ENCODE data around the gene NEMF.

NEMF gene

DNA sequence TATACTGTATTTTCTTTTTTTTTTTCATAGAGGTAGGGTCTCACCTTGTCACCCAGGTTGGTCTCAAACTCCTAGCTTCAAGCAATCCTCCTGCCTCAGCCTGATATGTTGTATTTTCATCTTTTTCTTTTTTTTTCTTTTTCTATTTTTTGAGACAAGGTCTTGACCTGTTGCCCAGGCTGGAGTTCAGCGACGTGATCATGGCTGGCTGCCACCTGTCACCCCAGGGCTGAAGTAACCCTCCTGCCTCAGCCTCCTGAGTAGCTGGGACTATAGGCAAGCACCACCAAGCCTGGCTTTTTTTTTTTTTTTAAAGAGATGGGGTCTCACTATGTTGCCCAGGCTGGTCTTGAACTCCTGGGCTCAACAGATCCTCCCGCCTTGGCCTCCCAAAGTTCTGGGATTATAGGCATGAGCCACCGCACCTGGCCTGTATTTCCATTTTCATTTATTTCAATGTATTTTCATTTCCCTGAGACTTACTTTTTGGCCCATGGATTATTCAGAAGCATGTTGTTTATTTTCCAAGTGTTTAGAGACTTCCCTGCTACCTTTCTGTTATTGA is 24.1 kb upstream of the NEMF start:
- TF ChIP-seq, protein P1, sequence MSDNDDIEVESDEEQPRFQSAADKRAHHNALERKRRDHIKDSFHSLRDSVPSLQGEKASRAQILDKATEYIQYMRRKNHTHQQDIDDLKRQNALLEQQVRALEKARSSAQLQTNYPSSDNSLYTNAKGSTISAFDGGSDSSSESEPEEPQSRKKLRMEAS (IDR thresholded peaks at IDR 0.05) = no peak
- TF ChIP-seq EP300 (IDR thresholded peaks at IDR 0.05; ENCODE audit: borderline replicate concordance) (no peak), TAF1 (IDR thresholded peaks at IDR 0.05; ENCODE audit: low read depth) (no peak), USF1 (IDR thresholded peaks at IDR 0.05) (no peak), CREB1 (IDR thresholded peaks at IDR 0.05; ENCODE audit: low read depth) (no peak), TCF12 (IDR thresholded peaks at IDR 0.05; ENCODE audit: low read depth) (no peak), RAD21 (IDR thresholded peaks at IDR 0.05; ENCODE audit: low read depth) (no peak), ZBTB7A (IDR thresholded peaks at IDR 0.05; ENCODE audit: low read depth) (no peak), EGR1 (IDR thresholded peaks at IDR 0.05) (no peak), TEAD4 (IDR thresholded peaks at IDR 0.05) (no peak), REST (IDR thresholded peaks at IDR 0.05; ENCODE audit: low read depth) (no peak), CEBPB (IDR thresholded peaks at IDR 0.05) (no peak)

- TF ChIP-seq, protein P1 (IDR thresholded peaks at IDR 0.05) = no peak
- no peak for TF ChIP-seq ZBTB7A (IDR thresholded peaks at IDR 0.05; ENCODE audit: low read depth)
- TF ChIP-seq FOXM1 (IDR thresholded peaks at IDR 0.05; ENCODE audit: borderline replicate concordance, low read depth) = no peak
- no peak for TF ChIP-seq TCF12 (IDR thresholded peaks at IDR 0.05; ENCODE audit: low read depth)
- peak; percentile 66 for TF ChIP-seq USF1 (IDR thresholded peaks at IDR 0.05)
- no peak for TF ChIP-seq TAF1 (IDR thresholded peaks at IDR 0.05; ENCODE audit: low read depth)
- TF ChIP-seq EGR1 (IDR thresholded peaks at IDR 0.05) = no peak
- no peak for TF ChIP-seq CREB1 (IDR thresholded peaks at IDR 0.05; ENCODE audit: low read depth)
- peak; percentile 87 for TF ChIP-seq CEBPB (IDR thresholded peaks at IDR 0.05)
- no peak for TF ChIP-seq REST (IDR thresholded peaks at IDR 0.05; ENCODE audit: low read depth)
- TF ChIP-seq NFIC (IDR thresholded peaks at IDR 0.05) = no peak
- TF ChIP-seq EP300 (IDR thresholded peaks at IDR 0.05; ENCODE audit: borderline replicate concordance) = no peak
- no peak for TF ChIP-seq YY1 (IDR thresholded peaks at IDR 0.05; ENCODE audit: low read depth)
- TF ChIP-seq TEAD4 (IDR thresholded peaks at IDR 0.05) = peak; percentile 33; the same call in 1 of the 2 replicates
- no peak for TF ChIP-seq RAD21 (IDR thresholded peaks at IDR 0.05; ENCODE audit: low read depth)
Observed at GRCh38 chr14:49875640-49876198, 23.1 kb upstream of the NEMF start.

- TF ChIP-seq REST (IDR thresholded peaks at IDR 0.05; ENCODE audit: low read depth) (no peak), TEAD4 (IDR thresholded peaks at IDR 0.05) (no peak), YY1 (IDR thresholded peaks at IDR 0.05; ENCODE audit: low read depth) (no peak), TCF12 (IDR thresholded peaks at IDR 0.05; ENCODE audit: low read depth) (no peak), TAF1 (IDR thresholded peaks at IDR 0.05; ENCODE audit: low read depth) (no peak), EGR1 (IDR thresholded peaks at IDR 0.05) (no peak), USF1 (IDR thresholded peaks at IDR 0.05) (no peak), CREB1 (IDR thresholded peaks at IDR 0.05; ENCODE audit: low read depth) (no peak), EP300 (IDR thresholded peaks at IDR 0.05; ENCODE audit: borderline replicate concordance) (no peak), CEBPB (IDR thresholded peaks at IDR 0.05) (no peak), ZBTB7A (IDR thresholded peaks at IDR 0.05; ENCODE audit: low read depth) (no peak)
Observed at GRCh38 chr14:49870908-49871307, 18.3 kb upstream of the NEMF start.

DNA sequence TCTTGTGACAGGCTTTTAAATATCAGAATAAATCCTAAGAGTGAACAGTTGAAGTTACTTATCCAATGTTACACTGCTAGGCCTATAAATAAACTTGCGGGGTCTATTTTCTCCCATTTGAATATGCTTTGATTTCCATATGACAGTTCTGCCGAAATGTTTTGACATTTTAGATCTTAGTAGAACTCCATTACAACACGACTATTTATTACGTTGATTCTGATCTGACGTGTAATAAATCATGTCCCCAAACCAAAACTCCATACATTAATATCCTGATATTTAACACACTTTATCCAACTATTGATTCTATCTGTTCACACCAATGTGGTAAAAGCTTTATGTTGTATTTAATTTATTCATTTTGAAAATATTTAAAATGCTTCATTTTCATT is 16.1 kb upstream of the NEMF start:
- TF ChIP-seq ZBTB7A (IDR thresholded peaks at IDR 0.05; ENCODE audit: low read depth) (no peak), YY1 (IDR thresholded peaks at IDR 0.05; ENCODE audit: low read depth) (no peak), TCF12 (IDR thresholded peaks at IDR 0.05; ENCODE audit: low read depth) (no peak), EP300 (IDR thresholded peaks at IDR 0.05; ENCODE audit: borderline replicate concordance) (no peak), CEBPB (IDR thresholded peaks at IDR 0.05) (no peak), CREB1 (IDR thresholded peaks at IDR 0.05; ENCODE audit: low read depth) (no peak), FOXM1 (IDR thresholded peaks at IDR 0.05; ENCODE audit: borderline replicate concordance, low read depth) (no peak), USF1 (IDR thresholded peaks at IDR 0.05) (no peak), EGR1 (IDR thresholded peaks at IDR 0.05) (no peak), NFIC (IDR thresholded peaks at IDR 0.05) (no peak), RAD21 (IDR thresholded peaks at IDR 0.05; ENCODE audit: low read depth) (no peak), TEAD4 (IDR thresholded peaks at IDR 0.05) (no peak), REST (IDR thresholded peaks at IDR 0.05; ENCODE audit: low read depth) (no peak)
- TF ChIP-seq, protein P1 (IDR thresholded peaks at IDR 0.05) = no peak
